Measurements from ENCODE around the gene EYS.

EYS gene

GRCh38 chr6:64691064-64691463 is 1016.0 kb downstream of the EYS start:
- DNase-seq, result no peak
- no peak overlapping the region for H3K4me2 ChIP-seq (ENCODE audit: low read depth, low read length)
- H3K4me1 ChIP-seq (ENCODE audit: low read length), result no peaks in the 10 kb centered on the region
- no peak overlapping the region for H2AFZ ChIP-seq (ENCODE audit: low read length)
- no peaks in the 10 kb centered on the region for H3K9me3 ChIP-seq (replicated peaks; ENCODE audit: insufficient read depth, low read length)
- no peak overlapping the region for H3K4me3 ChIP-seq (ENCODE audit: low read length)
- TF ChIP-seq EZH2phosphoT487 (IDR thresholded peaks at IDR 0.05; ENCODE audit: low read length) (no peak), CTCF (IDR thresholded peaks at IDR 0.05; ENCODE audit: low read length) (no peak), EZH2 (optimal IDR thresholded peaks at IDR 0.05; ENCODE audit: low read depth, low read length) (no peak)
- no peaks in the 10 kb centered on the region for H4K20me1 ChIP-seq (ENCODE audit: insufficient read depth, low read length)
- no peaks in the 10 kb centered on the region for H3K79me2 ChIP-seq (ENCODE audit: low read length)
- H3K9me2 ChIP-seq (replicated peaks; ENCODE audit: insufficient read depth, low read length), result no peaks in the 10 kb centered on the region
- H3K36me3 ChIP-seq (replicated peaks; ENCODE audit: insufficient read depth, low read length), result no peaks in the 10 kb centered on the region
- no peak overlapping the region for H3K27ac ChIP-seq (ENCODE audit: low read length)
- H3F3A ChIP-seq (ENCODE audit: insufficient read depth, low read length), result no peaks in the 10 kb centered on the region
- H3K27me3 ChIP-seq (replicated peaks; ENCODE audit: insufficient read depth, low read length), result no peaks in the 10 kb centered on the region
- H3K9ac ChIP-seq (ENCODE audit: low read length), result no peak overlapping the region

GRCh38 chr6:64685401-64685800 is 1021.6 kb downstream of the EYS start:
- no peak overlapping the region for H2AFZ ChIP-seq (ENCODE audit: low read length)
- no peaks in the 10 kb centered on the region for H3K9me3 ChIP-seq (replicated peaks; ENCODE audit: insufficient read depth, low read length)
- H3K9ac ChIP-seq (ENCODE audit: low read length), result no peak overlapping the region
- H3K36me3 ChIP-seq (replicated peaks; ENCODE audit: insufficient read depth, low read length), result no peaks in the 10 kb centered on the region
- H3K27me3 ChIP-seq (replicated peaks; ENCODE audit: insufficient read depth, low read length), result no peaks in the 10 kb centered on the region
- no peak for TF ChIP-seq EZH2phosphoT487 (IDR thresholded peaks at IDR 0.05; ENCODE audit: low read length)
- no peak for TF ChIP-seq EZH2 (optimal IDR thresholded peaks at IDR 0.05; ENCODE audit: low read depth, low read length)
- no peak for TF ChIP-seq CTCF (IDR thresholded peaks at IDR 0.05; ENCODE audit: low read length)
- H3K9me2 ChIP-seq (replicated peaks; ENCODE audit: insufficient read depth, low read length), result no peaks in the 10 kb centered on the region
- no peaks in the 10 kb centered on the region for H3F3A ChIP-seq (ENCODE audit: insufficient read depth, low read length)
- H3K79me2 ChIP-seq (ENCODE audit: low read length), result no peaks in the 10 kb centered on the region
- H3K4me2 ChIP-seq (ENCODE audit: low read depth, low read length), result no peak overlapping the region
- H4K20me1 ChIP-seq (ENCODE audit: insufficient read depth, low read length), result no peaks in the 10 kb centered on the region
- H3K27ac ChIP-seq (ENCODE audit: low read length), result no peak overlapping the region
- no peak for DNase-seq
- no peaks in the 10 kb centered on the region for H3K4me1 ChIP-seq (ENCODE audit: low read length)
- H3K4me3 ChIP-seq (ENCODE audit: low read length), result no peak overlapping the region

- DNase-seq, result no peak
- no peaks in the 10 kb centered on the region for H3F3A ChIP-seq (ENCODE audit: insufficient read depth, low read length)
- no peaks in the 10 kb centered on the region for H3K4me1 ChIP-seq (ENCODE audit: low read length)
- no peak overlapping the region for H3K4me2 ChIP-seq (ENCODE audit: low read depth, low read length)
- no peak overlapping the region for H3K27ac ChIP-seq (ENCODE audit: low read length)
- H3K36me3 ChIP-seq (replicated peaks; ENCODE audit: insufficient read depth, low read length), result no peaks in the 10 kb centered on the region
- no peaks in the 10 kb centered on the region for H3K79me2 ChIP-seq (ENCODE audit: low read length)
- no peak for TF ChIP-seq EZH2 (optimal IDR thresholded peaks at IDR 0.05; ENCODE audit: low read depth, low read length)
- TF ChIP-seq EZH2phosphoT487 (IDR thresholded peaks at IDR 0.05; ENCODE audit: low read length), result no peak
- TF ChIP-seq CTCF (IDR thresholded peaks at IDR 0.05; ENCODE audit: low read length), result no peak
- no peaks in the 10 kb centered on the region for H4K20me1 ChIP-seq (ENCODE audit: insufficient read depth, low read length)
- H3K9ac ChIP-seq (ENCODE audit: low read length), result no peak overlapping the region
- no peaks in the 10 kb centered on the region for H3K9me2 ChIP-seq (replicated peaks; ENCODE audit: insufficient read depth, low read length)
- no peak overlapping the region for H3K4me3 ChIP-seq (ENCODE audit: low read length)
- H3K27me3 ChIP-seq (replicated peaks; ENCODE audit: insufficient read depth, low read length), result no peaks in the 10 kb centered on the region
- H3K9me3 ChIP-seq (replicated peaks; ENCODE audit: insufficient read depth, low read length), result no peaks in the 10 kb centered on the region
- H2AFZ ChIP-seq (ENCODE audit: low read length), result no peak overlapping the region
Observed at GRCh38 chr6:64683682-64684081, 1023.3 kb downstream of the EYS start.

All from MM.1S (cell line).